HPDE6-E6E7 (cell line): ENCODE measurements around the gene TNFRSF14.

Source experiments
- DNase-seq: peaks from one replicate; pipeline ENCODE4 v3.0.0; 2011; ENCODE audit warnings: missing footprints; ENCODE audit errors: extremely low spot score

The TNFRSF14 gene

GRCh38 chr1:2523191-2523890 lies 32.8 kb upstream of the TNFRSF14 start:
- DNase-seq: no peak

GRCh38 chr1:2523891-2524609 lies 32.1 kb upstream of the TNFRSF14 start:
- DNase-seq: no peak

GRCh38 chr1:2525572-2525919 lies 30.6 kb upstream of the TNFRSF14 start:
- no peak for DNase-seq

GRCh38 chr1:2525920-2526823 lies 30.0 kb upstream of the TNFRSF14 start, which contains the start of gene PANK4:
PANK4 (minus strand) TSS chr1:2526596; CDS start chr1:2526587, 9 bp downstream.
- peak; percentile 79 for DNase-seq

- DNase-seq: no peak
Measured at GRCh38 chr1:2526824-2527555, 29.2 kb upstream of the TNFRSF14 start.

- no peak for DNase-seq
Measured at GRCh38 chr1:2527556-2527860, 28.7 kb upstream of the TNFRSF14 start.

GRCh38 chr1:2528016-2528415 lies 28.2 kb upstream of the TNFRSF14 start:
- no peak for DNase-seq

GRCh38 chr1:2528611-2528965 lies 27.6 kb upstream of the TNFRSF14 start:
- DNase-seq: no peak

- no peak for DNase-seq
Measured at GRCh38 chr1:2528966-2529783, 27.0 kb upstream of the TNFRSF14 start.

GRCh38 chr1:2529784-2530512 lies 26.2 kb upstream of the TNFRSF14 start, which contains the start of gene HES5:
HES5 (minus strand) TSS chr1:2530263; CDS start chr1:2530164, 99 bp downstream.
- no peak for DNase-seq

GRCh38 chr1:2530513-2531361 lies 25.4 kb upstream of the TNFRSF14 start:
- no peak for DNase-seq

- DNase-seq: no peak
Measured at GRCh38 chr1:2532485-2533160, 23.5 kb upstream of the TNFRSF14 start.

GRCh38 chr1:2533365-2533764 lies 22.8 kb upstream of the TNFRSF14 start:
- no peak for DNase-seq

GRCh38 chr1:2534315-2534686 lies 21.9 kb upstream of the TNFRSF14 start:
- no peak for DNase-seq

- peak; percentile 91 for DNase-seq
Measured at GRCh38 chr1:2534687-2535441, 21.3 kb upstream of the TNFRSF14 start.

- DNase-seq: no peak
Measured at GRCh38 chr1:2535455-2535854, 20.7 kb upstream of the TNFRSF14 start.

GRCh38 chr1:2535981-2536380 lies 20.2 kb upstream of the TNFRSF14 start:
- no peak for DNase-seq

- no peak for DNase-seq
Measured at GRCh38 chr1:2537784-2538115, 18.4 kb upstream of the TNFRSF14 start.
